WTC11 (cell line): ENCODE data around the gene CHMP1A.

ENCODE experiments used
- CTCF ChIP-seq: fragments of 200-600 bp; IDR thresholded peaks from 2 replicates; pipeline ENCODE4 v1.8.0; 2022; ENCODE audit warnings: antibody characterized with exemption
- ETV6 ChIP-seq: sonication (generic); formaldehyde crosslinking; IDR thresholded peaks from 2 replicates; pipeline ENCODE4 v1.8.1; 2022; ENCODE audit warnings: mild to moderate bottlenecking, missing genetic modification reagents
- STAT6 ChIP-seq: sonication (generic); formaldehyde crosslinking; conservative IDR thresholded peaks from 2 replicates; pipeline ENCODE4 v1.8.1; 2023; ENCODE audit warnings: mild to moderate bottlenecking, low read depth, missing genetic modification reagents, moderate library complexity
- USF2 ChIP-seq: sonication (generic); formaldehyde crosslinking; IDR thresholded peaks from 2 replicates; pipeline ENCODE4 v1.8.1; 2023; ENCODE audit warnings: mild to moderate bottlenecking, missing genetic modification reagents, moderate library complexity

- TF ChIP-seq STAT6 (CRISPR knock-in tag) (no peak), CTCF (no peak), ETV6 (CRISPR knock-in tag) (no peak), USF2 (CRISPR knock-in tag) (no peak; the same call in 1 of the 2 replicates)
These were observed 29.8 kb upstream of the CHMP1A start for GRCh38 chr16:89687092-89687940.
